Activated CD4-positive, alpha-beta T cell treated with anti-CD3 and anti-CD28 coated beads, Interleukin-2, amount 50 U/mL, for 48 hours (primary cell): ENCODE measurements around the gene PTPN5.
"Not testable (repeated sequence)": the region's sequence is repeated elsewhere in the genome, so short reads cannot be mapped to it uniquely, and the experiment has no call there.

Experiments used
- DNase-seq, 2 experiments: peaks; one replicate each; pipeline ENCODE4 v3.0.0-alpha.2; 2020

PTPN5 gene

DNA sequence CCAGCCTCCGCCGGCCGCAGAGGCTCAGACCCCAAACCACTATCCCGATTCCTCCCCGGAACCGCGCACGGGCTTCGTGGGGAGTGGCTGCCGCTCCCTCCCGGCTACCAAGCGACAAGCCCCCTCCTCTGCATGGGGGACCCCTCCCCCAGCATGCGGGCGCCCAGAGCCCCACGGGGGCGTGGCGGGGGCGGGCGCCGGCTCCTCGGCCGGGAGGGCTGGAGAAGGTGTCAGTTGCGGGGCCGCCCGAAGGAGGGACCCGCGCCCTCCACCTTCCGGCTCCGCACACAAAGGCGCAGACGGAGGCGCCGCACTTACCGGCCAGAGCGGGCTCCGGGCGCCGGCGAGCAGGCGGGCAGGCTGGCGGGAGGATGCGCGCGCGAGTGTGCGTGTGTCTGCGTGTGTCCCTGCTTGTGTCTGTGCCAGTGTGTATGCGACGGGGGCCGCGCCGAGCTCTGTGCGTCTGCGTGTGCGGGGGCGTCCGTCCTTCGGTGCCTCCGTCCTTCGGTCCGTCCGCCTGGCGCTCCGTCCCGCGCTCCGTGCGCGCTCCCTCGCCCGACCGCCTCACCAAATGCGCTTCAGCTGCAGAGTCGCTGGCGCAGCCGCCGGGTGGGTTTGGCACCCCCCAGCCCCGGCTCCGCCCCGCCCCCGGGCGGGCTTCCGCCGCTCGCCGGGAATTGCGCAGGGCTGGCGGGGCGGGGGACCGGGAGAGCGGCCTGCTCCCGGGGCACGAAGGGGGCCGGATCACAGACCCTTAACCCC, at the start of gene PTPN5:
TSS of gene PTPN5 (minus strand) at position 592 of the 762 bp plus-strand sequence. CDS start 19,840 bp downstream, outside the sequence.
- DNase-seq, result no peak

DNA sequence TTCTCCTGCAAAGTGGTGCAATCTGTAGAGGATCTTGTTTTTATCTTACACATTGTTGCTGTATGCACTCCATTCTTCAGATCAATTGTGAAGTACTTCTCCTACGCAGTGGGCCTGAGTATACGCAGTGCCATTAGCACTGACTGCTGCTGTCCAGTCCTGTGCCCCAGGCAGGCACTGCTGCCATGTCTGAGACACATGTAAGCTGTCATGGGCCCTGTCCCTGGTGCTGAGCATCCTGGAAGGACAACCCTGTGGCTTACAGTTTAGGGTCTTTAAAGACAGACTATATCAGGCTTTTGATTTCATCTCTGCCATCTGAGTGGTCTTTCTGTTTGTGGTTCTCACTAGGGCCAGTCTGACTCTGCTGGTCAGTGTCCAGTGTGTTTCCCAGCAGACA, 44.8 kb upstream of the PTPN5 start:
- no peak for DNase-seq

DNA sequence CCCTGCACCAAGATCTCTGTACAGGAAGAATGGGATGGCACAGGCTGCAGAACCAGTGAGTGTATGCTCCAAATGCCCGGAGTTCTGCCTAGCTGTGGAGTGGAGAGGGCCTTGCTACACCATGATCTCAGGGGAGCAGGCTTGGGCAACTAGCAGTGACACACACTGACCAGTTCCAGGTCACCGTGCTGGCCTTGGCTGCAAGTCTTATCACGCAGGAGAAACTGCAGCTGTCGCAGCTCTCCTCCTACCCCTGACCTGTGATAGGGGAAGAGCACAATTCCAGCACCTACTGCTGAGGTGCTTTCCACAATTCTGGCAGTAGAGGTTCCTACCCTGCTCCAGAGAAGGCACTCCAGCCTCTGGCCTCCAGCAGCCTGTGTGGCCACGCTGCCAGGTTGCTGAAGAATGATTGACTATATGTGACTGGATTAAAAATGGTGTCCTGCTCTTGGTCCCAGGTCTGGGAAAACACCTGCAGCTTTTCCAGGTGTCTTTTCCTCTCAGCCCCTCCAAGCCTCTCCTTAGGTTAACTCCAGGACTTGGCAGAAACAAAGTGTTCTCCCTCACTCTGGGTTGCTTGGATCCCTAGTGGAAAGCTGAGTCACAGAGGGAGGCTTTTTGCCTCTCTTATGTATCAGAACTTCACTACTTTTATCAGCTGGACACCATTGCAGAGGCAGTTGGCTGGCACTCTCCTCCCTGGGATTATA, 43.3 kb upstream of the PTPN5 start:
- DNase-seq, result no peak

DNA sequence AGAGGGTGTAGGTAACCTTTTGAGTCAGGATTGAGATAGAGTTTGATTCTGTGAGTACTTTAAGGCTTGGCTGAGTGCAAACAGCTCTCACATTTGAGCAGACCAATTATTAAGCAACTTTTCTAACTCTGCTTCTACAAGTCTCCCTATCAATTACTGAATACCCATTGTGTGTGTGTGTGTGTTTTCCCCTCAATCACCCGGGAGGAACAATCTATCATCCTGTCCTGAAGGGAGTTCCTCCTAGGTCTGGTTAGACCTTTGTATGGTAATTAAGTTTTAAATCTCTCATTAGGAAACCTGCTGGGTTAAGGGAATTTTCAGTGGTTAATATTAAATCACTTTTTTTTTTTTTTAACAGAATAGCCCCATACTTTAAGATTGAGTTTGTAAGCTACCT, 28.6 kb upstream of the PTPN5 start:
- DNase-seq, result not testable (repeated sequence)

DNA sequence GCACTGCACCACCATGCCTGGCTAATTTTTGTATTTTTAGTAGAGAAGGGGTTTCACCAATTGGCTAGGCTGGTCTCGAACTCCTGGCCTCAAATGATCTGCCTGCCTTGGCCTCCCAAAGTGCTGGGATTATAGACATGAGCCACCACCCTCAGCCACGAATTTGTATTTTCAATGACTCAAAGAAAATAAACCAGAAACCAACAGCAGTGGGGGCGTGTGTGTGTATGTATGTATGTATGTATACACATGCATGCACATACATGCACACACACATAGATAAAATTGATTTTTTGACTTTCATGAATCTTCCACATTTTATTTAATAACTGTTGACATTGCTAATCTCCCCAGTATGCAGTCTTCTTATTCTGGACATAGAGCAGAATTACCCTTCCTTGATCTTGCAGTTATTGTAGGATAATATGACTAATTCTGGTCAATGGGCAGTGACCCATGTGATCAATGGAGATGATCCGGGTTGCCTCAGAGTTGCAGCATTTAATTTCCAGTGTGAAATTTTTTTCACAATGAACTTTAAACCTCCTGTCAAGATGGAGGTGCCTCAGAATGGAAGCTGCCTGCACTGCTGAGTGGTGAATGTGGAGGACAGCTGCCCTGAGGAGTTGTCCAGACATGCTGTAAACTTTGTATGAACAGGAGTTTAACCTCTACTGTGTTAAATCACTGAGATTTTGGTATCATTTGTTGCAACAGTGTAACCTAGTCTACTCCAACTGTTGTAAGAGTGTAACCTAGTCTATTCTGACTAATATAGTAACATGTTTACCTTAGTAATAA, 12.8 kb upstream of the PTPN5 start:
- no peak for DNase-seq

DNA sequence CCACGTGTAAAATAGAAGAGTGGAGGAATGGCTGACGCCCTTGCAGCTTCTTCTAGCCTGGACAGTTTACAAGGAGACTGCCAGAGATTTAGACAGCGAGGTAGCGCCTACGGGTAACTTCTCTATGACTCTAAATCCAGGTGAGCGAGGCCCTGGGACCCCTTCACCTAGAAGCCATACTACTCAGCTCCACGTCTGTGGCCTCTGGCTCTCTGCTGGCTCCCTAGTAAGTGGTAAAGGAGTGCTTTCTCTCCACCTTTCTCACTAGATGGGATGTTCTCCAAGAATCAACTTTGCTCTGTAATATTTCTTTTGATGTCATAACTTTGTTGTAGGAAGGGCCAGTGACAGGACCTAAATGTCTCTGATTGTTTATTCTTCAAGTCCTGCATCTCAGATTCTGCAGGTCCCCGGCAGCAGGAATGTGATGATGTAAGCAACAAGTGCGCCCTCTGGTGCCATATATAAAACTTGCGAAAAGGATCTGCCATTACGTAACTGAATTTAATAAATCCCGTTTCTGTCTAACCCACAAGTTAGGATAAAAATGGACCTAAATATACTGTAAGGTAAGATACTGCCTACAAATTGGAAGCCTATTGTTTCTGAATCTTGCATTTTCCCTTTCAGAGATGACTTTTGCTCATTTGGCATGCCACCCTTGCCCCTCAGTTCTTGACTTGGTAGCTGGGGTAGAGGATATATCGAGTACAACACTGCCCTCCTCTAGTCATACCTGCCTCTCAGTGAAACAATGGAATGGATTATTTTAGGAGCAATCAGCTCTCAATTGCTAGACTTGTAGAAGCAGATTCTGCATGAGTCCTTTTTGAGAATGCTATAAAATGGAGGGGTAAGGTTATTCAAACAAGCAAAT, 11.0 kb upstream of the PTPN5 start:
- DNase-seq, result peak; percentile 20 to 38

DNA sequence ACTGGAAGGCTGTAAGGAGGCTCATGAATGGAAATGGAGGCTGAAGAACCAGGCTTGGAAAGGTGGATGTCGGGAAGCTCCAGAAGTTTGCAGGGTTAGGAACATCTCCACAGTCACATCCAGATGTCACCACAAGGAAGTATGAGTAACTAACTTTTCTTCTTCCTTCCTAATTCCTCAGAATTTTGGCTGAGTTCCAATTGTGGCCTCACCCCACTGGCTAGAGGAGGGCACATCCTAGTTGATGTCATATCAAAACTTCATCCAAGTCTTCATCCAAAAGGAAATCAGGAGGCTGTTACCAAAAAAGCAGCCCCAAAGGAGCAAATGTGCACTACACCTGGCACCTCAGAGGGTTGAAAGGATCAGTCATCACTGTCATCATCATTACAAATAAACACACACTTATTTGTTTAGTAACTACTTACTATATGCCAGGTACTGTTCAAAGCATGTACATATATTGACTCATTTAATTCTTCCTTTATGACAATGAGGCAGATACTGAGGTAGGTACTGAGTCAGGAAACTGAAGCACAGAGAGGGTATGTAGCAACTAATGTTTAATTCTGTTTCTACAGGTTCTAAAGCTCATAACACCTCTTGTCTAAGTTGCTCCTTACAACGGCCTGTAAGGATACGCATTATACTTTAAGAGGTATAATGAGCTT, 7.3 kb upstream of the PTPN5 start:
- no peak for DNase-seq

DNA sequence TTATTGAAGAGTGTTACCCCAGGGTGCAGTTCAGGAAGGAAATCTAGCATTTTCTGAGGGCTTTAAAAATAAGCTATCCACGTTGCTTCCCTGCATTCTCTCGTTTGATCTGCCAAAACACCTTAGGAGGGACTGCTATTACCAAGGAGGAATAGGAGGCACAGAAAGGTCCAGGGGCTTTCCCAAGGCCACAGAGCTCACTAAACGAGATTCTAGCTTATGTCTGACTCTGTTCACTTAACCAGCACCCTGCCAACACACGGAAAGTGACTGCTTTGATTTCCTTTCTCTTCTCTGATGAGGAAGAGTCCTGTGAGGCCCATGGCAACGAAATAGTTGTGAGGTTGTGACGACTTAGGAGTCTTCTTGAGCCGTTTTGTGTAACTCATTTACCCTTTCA, 3.4 kb upstream of the PTPN5 start:
- DNase-seq, result no peak

DNA sequence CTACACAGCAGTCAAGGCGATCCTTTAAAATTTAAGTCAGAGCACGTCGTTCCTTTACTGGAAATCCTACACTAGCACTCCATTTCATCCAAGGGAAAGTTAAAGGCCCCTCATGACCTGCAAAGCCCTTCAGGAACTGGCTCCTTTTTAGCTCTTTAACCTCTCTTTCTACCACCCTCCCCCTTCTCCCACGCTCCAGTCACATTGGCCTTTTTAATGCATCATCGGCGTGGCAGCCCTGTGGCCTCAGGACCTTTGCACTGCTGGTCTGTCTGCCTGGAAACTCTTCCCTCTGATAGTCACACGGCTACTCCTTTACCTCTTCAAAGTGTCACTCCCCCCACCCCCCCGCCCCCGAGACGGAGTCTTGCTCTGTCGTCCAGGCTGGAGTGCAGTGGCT, 1.2 kb upstream of the PTPN5 start:
- DNase-seq, result no peak

DNA sequence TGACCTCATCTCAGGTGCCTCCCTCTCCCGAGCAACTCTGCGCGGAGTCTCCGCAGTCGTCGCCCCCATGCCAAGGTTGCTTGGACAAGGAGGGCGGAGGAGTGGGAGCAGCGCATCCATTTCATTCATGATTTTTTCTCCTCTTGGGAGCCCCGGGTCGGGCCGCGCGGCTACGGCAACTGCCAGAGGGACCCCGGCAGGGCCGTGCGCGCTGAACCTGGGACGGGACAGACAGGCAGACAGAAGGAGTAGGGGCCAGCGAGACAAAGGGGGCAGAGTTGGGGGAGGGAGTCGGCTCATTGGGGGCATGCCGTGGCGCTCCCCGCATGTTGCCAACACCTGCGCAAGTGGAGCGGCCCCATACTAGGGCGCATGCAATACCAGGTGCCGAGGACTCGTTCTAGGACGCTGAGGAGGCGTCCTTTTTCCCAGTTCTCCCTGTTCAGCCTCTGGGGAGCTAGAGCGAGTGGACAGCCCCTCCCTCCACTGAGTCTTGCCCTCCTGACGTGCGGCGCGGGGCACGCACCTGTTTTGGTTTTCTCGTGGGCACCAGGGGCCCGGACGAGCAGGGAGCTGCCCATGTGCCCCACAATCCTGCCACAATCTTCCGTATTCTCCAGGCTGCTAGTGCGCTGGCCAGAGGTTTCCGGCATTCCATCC, 501 bp upstream of the PTPN5 start:
- no peak for DNase-seq

DNA sequence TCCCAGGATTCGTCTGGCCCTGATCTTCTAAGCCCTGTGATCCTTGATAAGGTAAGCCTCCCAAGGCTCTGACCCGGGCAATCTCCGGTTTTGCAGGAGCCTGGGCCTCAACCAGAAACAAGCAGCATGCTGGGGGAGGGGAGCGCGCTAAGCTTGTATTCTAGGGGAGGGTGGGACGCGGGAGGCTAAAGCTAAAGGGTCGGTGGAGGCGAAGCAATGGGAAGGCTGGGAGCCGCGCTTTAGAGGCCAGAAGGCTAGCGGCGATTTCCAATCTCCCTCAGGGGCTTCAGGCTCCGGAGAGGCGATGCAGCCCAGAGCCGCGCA, 753 bp downstream of the PTPN5 start:
- DNase-seq, result no peak

DNA sequence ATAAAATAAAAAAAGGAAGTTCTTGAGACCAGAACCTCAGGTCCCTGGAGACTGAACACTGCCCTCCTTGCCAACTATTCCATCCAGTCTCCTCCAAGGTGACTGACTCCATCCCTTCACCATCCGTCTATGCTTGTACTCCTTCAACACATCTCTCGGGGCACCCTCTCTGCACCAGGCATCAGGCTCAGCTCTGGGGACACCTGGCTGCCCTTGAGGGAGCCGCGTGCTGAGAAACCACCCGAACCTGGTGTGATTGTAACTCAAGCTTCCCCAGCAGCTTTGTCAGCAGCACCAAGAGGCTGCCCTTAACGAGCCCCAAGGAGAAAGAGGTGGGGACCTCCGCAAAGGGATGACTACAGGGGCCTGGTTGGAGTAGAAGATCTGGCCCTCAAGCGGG, 1.7 kb downstream of the PTPN5 start:
- no peak for DNase-seq

DNA sequence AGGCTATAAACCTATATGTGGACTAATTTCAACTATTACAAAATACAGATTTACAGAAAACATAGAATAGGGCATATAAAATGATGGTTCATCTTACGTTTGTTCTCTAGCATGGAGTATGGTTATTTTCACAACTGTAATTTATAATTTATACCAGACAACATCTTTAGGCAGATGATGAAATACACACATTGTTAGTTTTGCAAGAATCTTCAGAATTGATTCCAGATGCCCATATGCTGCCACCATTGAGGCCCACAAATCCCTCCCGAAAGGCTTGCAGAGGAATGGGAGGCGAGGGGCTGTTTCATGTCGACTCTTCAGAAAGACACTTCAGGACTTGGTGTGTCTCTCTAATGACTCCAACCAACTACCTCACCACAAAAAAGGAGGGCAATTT, 6.2 kb downstream of the PTPN5 start:
- no peak for DNase-seq

DNA sequence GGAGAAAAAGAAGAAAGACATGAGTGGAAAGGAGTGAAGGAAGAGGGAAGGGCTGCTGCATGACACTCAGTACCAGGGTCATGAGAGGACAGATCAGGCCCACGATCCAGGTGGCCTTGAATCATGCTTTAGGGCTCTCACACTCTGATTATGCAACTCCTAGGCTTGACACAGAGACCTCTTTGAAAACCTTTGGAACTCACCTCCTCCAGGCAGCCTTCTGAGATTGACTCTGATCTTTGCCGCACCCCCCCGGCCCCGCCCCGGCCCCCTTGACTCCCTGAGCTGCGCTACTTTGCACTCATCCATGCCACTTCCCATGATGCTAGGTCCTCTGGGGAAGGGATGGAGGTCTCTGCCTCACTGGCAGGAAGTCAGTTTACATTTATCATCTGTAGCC, 10.7 kb downstream of the PTPN5 start:
- DNase-seq, result no peak

DNA sequence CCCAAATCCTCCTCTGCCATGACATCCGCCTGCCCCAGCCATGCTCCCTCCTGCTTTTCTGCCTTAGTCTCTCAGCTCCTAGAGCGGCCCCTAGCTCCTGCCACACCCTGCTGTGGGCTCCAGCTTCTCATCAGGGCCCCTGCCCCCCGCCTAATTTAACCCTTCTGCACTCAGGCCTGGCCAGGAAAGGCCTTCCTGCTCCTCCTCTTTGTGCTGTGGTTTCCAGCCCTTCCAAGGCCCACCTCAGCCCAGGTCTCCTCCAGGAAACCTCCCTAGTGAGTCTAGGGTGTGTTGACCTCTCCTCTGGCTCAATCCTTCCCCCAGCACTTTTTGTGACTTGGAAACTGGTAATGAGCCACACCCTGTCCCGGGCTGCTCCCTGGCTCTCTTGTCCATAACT, 11.3 kb downstream of the PTPN5 start:
- DNase-seq, result no peak

DNA sequence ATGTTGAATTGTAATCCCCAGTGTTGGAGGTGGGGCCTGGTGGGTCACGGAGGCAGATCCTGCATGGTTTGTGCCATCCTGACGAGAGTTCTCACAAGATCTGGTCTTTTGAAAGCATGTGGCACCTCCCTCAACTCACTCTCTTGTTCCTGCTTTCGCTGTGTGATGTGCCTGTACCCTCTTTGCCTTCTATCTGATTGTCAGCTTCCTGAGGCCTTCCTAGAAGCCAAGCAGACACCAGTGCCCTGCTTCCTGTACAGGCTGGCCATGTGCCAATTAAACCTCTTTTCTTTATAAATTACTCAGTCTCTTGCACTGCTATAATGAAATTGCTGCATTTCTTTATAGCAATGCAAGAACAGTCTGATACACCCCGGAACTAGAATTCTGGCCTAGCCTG, 13.1 kb downstream of the PTPN5 start:
- no peak for DNase-seq

DNA sequence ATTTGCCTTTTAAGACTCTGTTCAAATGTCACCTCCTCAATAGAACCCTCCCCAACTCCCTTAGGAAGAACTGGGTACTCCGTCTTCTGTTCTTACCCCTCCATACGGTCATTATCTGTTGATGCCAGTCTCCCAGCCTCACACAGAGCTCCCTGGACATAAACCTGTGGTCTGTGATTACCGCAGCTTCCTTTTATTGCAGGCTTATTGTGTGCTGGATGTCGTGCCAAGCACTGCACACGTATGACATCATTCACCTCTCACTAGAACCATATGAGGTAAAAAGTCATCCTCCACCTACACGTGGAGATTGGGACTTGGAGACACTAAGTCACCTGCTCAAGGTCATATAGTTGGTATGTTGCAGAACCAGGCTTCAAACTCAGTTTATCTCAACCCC, 15.3 kb downstream of the PTPN5 start:
- no peak for DNase-seq

DNA sequence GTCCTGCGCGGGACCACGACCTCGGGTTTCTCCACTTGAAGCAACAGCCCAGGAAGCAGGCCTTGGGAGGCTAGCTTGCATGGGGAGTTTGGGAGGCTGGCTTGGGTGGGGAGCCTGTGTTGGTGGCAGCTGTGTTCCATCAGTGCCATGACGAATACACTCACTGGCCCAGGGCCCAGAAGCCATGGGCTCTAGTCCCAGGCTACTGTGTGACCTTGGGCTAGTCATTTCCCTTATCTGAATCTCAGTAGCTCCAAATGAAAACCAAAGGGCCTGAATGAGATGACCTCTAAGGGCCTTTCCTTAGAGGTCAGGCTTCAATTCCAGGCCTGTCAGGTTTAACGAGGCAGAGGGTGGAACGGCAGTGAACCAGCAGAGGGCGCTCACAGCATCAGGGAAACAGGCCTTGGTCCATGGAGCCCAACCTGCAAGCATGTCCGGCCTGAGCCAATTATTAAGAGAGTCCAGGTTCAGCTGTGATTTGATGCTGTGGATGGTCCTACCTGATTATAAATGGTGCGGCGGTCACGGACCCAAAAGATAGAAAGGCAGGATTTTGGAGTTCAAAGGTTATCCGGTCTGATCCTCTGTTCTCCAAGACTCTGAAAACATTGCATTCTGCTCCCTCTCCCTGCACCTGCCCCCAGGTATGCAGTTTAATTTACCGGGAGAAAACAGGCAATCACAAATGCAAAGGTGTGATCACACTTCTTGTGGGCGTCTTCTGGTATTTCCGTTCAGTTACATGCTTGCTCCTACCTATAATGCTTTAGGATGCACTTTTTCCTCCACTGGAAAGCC, 15.9 kb downstream of the PTPN5 start:
- peak; percentile 70 to 77 for DNase-seq

DNA sequence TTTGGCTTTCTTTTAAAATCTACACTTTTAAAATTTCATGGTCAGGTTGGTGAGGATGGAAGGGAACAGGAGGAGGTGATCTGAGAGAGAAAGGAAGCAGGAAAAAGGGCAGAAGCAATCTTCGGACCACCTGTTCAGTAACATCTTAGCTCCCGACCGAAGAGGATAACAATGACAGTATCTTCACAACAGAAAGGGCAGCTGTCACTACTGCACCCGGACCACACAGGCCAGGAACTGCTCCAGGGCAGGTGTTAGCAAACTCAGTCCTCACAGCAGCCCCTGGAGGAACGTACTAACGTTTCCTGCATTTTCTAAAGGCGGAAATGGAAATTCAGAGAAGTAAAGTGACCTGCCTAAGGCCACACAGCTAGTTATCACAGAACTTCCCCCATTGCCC, 16.8 kb downstream of the PTPN5 start:
- DNase-seq, result no peak

DNA sequence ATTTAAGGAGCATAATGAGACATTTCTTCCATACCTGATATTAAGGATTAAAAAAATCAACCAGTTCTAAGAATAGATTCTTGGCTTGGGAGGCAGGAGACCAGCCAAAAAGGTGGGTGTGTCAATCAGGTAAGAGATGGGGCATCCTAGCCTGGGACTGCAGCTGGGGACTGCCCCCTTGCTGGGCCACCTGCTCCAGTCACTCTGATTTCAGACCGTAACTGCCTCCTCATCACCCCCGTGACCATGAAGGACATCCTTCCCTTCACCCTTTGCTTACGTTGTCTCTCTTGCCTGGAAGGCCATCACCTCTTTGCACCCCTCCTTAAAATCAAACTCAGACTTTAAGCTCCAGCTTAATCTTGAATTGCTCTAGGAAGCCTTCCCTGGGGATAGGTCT, 17.9 kb downstream of the PTPN5 start:
- no peak for DNase-seq

DNA sequence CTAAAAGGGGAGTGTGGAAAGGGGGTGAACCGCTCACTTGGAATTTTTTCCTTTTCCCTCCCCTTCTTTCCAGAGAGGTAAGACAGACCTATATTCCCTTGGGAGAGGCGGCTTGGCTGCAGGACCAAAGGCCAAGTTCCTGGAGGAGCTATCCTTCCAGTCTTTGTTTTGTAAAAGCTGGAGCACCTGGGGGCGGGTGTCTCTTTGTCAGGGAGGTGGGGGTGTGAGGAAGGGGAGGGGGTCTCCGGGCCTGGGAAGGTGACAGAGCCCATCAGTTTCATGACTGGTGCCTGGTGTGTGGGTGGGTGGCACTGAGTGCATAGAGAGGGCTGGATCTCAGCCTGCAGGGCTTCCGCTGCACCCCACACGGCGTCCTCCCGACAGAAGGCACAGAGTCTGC, 18.5 kb downstream of the PTPN5 start:
- DNase-seq, result no peak
